ENCODE data around the gene BTAF1.

The BTAF1 gene

DNA sequence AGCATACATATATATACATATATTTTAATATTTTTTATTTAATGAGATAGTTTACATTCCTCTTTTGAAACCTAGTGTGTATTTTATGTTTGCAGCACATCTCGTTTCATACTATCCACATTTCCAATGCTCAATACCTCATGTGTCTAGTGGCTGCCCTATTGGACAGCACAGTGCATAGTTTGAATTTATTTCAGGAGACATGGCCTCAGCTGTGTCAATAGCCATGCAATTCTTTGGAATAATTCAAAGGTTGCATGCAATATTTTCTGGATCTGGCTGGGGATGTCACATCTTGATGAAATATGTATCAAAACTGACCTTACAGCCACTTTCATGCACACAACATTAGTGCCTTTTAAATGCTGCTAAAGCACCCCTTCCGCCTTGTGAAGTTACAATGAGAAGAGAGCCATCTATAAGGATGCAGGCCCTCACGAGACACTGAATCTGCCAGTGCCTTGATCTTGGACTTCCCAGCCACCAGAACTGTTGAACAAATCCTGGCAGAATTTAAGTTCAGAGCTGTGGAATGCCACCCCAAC lies 27.3 kb upstream of the BTAF1 start:
- Mint-ChIP-seq H3K27me3 (peaks cover 10% of the 10 kb centered on the region), H3K4me3 (no peak overlapping the region), H3K9me3 (ENCODE audit: low read depth) (no peaks in the 10 kb centered on the region), H3K27ac (no peak overlapping the region), H3K36me3 (no peaks in the 10 kb centered on the region), H3K4me1 (ENCODE audit: low read depth) (peaks cover 4% of the 10 kb centered on the region)

DNA sequence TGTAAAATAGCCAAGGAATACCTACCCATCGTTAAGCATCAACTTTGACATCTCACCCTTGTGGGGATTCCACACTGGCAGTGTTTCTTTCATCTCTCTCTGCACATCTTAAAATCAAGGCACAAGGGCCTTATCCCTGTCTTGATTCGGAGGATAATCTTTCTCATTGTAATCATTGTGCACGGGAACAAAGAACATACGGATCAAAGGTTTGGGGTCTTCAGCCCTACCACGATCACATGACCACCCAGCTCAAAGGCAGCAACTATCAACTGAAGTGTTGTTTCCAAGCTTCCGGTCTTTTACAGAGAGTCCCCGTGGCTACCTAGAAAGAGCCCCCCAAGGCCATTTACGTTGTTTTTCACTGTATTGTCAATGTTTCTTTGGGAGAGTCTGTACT lies 26.1 kb upstream of the BTAF1 start:
- no peaks in the 10 kb centered on the region for H3K9me3 Mint-ChIP-seq (ENCODE audit: low read depth)
- H3K4me3 Mint-ChIP-seq, result no peak overlapping the region
- peaks cover 16% of the 10 kb centered on the region for H3K4me1 Mint-ChIP-seq (ENCODE audit: low read depth)
- peaks cover 9% of the 10 kb centered on the region for H3K27me3 Mint-ChIP-seq
- no peaks in the 10 kb centered on the region for H3K36me3 Mint-ChIP-seq
- no peak overlapping the region for H3K27ac Mint-ChIP-seq

DNA sequence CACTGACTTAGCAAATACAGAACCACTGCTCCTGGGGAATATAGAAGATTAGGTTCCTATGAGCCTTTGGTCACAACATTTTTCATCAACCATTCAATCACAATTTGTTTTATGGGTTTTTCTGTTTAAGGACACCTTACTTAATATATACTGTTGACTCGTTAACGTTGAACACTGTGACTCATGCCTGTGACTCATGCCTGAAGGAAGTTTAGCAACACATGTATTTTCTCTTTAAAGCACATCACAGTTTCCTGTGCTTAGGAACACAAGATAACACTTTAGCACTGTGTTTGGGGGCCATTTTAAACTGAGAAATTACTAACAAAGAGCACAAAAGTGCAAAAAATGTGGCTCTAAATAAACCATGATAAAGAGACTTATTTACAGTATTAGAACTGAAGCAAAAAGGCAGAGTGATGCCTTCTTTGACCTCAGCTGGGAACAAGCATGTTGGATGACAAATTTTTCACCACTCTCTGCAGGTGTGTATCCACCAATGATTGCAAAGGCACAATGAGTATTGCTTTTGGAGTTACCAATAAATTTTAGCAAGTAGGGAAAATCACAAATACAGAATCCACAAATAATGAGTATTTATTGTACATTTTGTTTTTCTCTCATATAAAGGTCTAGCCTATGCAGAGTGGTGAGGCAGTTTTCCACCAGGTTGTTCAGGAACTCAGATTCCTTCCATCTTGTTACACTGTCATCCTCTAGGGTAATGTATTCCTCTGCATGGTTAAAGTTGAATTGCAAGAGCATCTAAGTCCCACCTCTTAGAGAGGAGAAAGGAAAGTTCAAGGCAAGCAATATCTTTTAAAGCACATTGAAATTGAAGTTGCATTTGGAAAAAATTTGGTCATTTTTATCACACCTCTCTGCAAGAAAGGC lies 21.5 kb upstream of the BTAF1 start:
- peak overlapping the region; percentile 94 for H3K27ac Mint-ChIP-seq
- no peaks in the 10 kb centered on the region for H3K9me3 Mint-ChIP-seq (ENCODE audit: low read depth)
- H3K4me1 Mint-ChIP-seq (ENCODE audit: low read depth), result peaks cover 25% of the 10 kb centered on the region
- peaks cover 2% of the 10 kb centered on the region for H3K27me3 Mint-ChIP-seq
- no peaks in the 10 kb centered on the region for H3K36me3 Mint-ChIP-seq
- H3K4me3 Mint-ChIP-seq, result peak overlapping the region; percentile 1

DNA sequence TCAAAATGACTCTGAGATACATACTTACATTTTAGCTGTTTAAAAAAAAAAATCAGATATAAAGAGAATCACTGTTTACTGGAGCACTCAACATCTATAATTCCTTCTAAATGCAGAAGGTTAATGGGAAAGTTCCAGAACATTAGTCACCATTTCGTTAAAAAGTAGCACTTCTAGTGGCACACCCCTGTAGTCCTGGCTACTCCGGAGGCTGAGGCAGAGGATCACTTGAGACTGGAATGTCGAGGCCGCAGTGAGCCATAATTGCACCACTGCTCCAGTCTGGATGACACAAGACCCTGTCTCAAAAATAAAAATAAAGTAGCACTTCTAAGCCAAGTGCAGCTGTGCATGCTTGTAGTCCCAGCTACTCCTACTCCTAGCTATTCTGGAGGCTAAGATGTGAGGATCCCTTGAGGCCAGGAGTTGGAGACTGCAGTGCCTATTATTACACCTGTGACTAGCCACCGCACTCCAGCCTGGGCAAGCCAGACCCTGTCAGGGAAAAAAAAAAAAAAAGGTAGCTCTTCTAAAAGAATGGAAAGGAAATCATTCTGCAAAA lies 16.5 kb upstream of the BTAF1 start:
- peak overlapping the region; percentile 91 for H3K4me3 Mint-ChIP-seq
- peak overlapping the region; percentile 91 for H3K27ac Mint-ChIP-seq
- H3K27me3 Mint-ChIP-seq, result no peaks in the 10 kb centered on the region
- no peaks in the 10 kb centered on the region for H3K9me3 Mint-ChIP-seq (ENCODE audit: low read depth)
- no peaks in the 10 kb centered on the region for H3K36me3 Mint-ChIP-seq
- peaks cover 29% of the 10 kb centered on the region for H3K4me1 Mint-ChIP-seq (ENCODE audit: low read depth)

DNA sequence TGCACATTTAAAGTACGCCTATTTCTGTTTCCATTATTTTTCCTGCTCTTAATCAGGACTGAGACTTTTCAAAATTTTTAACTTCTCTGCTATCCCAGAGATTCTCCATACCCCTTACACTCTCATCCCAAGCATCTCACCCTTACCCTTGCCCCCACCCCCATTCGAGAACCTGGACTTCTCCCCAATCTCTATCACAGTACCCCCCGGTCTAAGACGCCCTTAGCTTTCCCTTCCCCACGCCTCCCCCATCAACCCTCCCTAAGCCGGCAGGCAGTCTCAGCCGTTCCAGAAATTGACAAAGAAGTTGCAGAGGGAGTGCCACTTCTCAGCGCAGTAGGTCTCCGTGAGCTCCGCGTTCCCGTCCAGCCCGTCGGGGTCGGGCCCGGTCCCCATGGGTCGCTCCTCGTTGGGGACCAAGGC lies 15.6 kb upstream of the BTAF1 start:
- peak overlapping the region; percentile 91 for H3K4me3 Mint-ChIP-seq
- peak overlapping the region; percentile 91 for H3K27ac Mint-ChIP-seq
- peaks cover 25% of the 10 kb centered on the region for H3K4me1 Mint-ChIP-seq (ENCODE audit: low read depth)
- no peaks in the 10 kb centered on the region for H3K9me3 Mint-ChIP-seq (ENCODE audit: low read depth)
- no peaks in the 10 kb centered on the region for H3K36me3 Mint-ChIP-seq
- H3K27me3 Mint-ChIP-seq, result peaks cover 2% of the 10 kb centered on the region

DNA sequence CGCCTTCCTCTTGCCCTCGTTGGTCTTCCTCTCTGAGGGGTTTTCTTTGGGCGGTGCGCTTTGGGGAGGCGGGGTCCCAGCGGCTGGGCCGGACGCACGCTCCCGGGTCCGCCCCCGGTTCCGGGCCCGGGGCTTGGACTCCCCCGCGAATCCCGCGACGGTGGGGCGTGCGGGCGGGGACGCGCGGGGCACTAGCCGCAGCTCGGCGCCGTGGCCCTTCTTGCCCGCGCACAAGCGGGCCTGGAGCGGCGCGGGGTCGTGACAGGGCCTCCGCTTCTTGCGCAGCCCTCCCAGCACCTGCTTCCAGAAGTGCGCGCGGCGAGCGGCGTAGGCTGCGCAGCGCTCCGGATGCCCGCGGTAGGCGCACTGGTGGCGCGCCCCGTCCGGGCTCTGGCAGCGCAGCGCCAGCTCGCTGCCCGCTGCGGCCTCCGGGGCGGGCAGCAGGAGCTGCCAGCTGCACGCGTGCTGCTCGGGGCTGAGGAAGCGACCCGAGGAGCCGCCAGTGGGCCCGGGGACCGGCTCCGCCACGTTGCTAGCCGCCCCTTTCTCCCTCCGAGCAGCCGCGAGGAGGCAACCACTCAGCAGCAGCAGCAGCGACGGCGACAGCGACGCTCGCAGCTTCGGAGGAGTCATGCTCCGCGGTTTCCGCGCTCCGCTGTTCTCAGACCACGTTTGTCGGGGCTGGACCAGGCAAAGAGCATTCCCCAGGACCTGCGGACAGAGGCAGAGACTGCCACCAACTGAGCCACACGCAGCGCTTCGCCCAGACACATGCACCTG lies 15.0 kb upstream of the BTAF1 start:
- H3K4me1 Mint-ChIP-seq (ENCODE audit: low read depth), result peaks cover 25% of the 10 kb centered on the region
- peaks cover 2% of the 10 kb centered on the region for H3K27me3 Mint-ChIP-seq

DNA sequence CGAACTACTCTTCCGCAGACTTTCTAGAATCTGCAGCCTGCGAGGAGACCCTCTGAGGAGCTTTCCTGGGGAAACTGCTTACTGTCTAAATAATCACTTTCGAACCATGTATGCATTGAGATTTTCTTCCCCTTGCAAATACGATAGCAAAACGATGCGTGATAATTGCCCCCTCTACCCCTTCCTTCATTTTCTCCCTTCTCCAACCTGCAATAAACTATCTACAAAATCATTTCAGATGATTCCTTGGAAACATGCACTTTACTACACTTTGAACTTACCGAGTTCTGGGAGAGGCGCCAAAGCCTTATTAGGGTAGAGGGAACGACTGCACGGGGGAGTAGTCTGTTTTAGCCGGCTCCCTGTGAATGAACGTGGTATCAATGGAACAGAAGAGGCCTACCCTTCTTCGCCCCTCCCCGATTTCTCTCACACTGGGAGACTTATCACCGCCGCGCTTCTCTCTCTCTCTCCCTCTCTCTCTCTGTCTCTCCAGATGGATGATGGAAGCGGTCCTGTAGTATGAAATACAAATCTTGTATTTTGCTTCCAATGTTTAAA lies 14.4 kb upstream of the BTAF1 start, which contains the start of gene FGFBP3:
FGFBP3 (minus strand) TSS at position 370 of the 561 bp plus-strand sequence. CDS start 517 bp downstream, outside the sequence.
- Mint-ChIP-seq H3K27ac (peak within 1 kb of the TSS; percentile 95), H3K4me3 (peak within 1 kb of the TSS; percentile 93), H3K9me3 (ENCODE audit: low read depth) (no peaks in the 10 kb centered on the region), H3K4me1 (ENCODE audit: low read depth) (peaks cover 25% of the 10 kb centered on the region), H3K27me3 (peaks cover 2% of the 10 kb centered on the region), H3K36me3 (no peaks in the 10 kb centered on the region)

More for the DNA sequence above, 15.0 kb upstream of the BTAF1 start:
- Mint-ChIP-seq H3K27ac (peak overlapping the region; percentile 95), H3K36me3 (no peaks in the 10 kb centered on the region), H3K9me3 (ENCODE audit: low read depth) (no peaks in the 10 kb centered on the region), H3K4me3 (peak overlapping the region; percentile 93)

DNA sequence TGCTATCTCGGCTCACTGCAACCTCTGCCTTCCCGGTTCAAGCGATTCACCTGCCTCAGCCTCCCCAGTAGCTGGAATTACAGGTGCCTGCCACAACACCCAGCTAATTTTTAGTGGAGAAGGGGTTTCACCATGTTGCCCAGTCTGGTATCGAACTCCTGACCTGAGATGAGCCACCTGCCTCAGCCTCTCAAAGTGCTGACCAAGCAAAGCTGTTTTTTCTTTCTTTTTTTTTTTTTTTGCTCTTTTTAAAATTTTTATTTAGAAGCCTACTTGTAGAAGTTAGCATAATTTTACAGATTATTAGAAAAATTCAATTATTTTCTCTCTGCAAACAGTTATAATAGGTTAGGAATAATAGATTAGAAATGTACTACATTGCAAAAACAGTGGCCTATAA lies 13.1 kb upstream of the BTAF1 start:
- Mint-ChIP-seq H3K4me3 (no peak overlapping the region), H3K27ac (no peak overlapping the region), H3K27me3 (peaks cover 6% of the 10 kb centered on the region), H3K9me3 (ENCODE audit: low read depth) (no peaks in the 10 kb centered on the region), H3K4me1 (ENCODE audit: low read depth) (peaks cover 25% of the 10 kb centered on the region), H3K36me3 (no peaks in the 10 kb centered on the region)

DNA sequence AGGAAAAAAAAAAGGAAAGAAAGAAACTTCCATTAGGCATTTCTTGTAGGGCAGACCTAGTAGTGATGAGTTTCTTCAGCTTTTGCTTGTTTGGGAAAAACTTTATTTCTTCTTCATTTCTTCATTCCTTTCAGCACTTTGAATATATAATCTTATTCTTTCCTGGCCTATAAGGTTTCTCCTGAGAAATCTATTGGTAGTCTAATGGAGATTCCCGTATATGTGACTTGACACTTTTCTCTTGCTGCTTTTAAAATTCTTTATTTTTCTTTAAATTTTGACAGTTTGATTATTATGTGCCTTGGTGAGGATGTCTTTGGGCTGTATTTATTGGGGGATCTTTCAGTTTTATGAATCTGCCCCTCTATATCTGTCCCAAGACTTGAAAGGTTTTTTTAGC lies 3.9 kb upstream of the BTAF1 start:
- peaks cover 19% of the 10 kb centered on the region for H3K27me3 Mint-ChIP-seq
- no peak overlapping the region for H3K4me3 Mint-ChIP-seq
- peaks cover 18% of the 10 kb centered on the region for H3K4me1 Mint-ChIP-seq (ENCODE audit: low read depth)
- no peaks in the 10 kb centered on the region for H3K9me3 Mint-ChIP-seq (ENCODE audit: low read depth)
- H3K27ac Mint-ChIP-seq, result no peak overlapping the region
- peaks cover 2% of the 10 kb centered on the region for H3K36me3 Mint-ChIP-seq

DNA sequence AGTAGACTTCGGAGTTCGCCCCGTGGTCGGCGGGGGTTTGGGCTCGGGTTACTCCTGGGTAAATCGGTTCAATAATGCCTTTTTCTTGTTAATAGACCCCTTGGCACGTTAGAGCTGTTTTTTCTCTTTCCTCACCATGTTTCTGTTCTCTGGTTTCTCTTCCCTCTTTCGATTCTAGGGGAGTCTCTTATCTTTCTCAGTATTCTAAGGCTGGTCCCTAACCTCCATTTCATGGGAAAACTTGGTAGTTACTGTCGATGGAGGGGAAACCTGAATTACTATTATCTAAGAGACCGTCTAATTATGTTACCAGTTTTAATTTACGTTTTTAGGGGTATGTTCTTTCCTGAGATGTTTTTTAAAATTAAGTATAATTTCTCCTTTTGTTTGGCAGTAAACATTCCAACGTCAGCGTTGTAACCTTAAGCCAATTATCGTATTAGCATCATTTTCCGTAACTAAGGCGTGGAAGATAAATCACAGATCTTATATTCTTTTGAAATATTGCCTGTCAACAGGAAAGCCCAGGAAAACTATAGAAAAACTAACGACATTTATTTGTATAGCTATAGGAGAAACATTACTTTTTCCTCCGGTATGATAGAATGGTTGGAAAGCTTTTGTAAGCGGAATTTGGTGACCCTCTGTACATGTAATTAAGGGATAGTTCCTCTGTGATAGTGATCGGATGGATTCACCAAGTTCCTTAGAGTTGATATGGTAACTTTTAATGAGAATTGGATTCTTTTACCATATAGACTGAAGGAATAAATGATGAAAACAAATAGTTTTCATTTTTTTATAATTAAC lies 847 bp downstream of the BTAF1 start:
- Mint-ChIP-seq H3K27me3 (no peaks in the 10 kb centered on the region), H3K27ac (peak overlapping the region; percentile 96), H3K4me1 (ENCODE audit: low read depth) (peaks cover 60% of the 10 kb centered on the region), H3K9me3 (ENCODE audit: low read depth) (no peaks in the 10 kb centered on the region), H3K36me3 (peaks cover 6% of the 10 kb centered on the region), H3K4me3 (peak overlapping the region; percentile 97)

DNA sequence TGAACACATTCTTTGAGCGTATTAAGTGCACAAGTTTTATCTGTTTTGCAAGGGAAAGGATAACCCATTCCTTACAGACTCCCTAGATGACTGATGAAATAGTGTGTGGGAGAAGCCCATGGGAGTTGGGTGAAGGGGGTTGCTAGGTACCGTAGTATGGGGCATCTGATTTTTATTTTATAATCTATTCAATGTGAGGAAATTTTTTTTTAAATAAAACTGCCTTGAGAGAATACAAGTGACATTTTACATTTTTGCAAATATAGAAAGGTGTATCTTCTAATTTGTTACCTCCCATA lies 1.4 kb downstream of the BTAF1 start:
- peaks cover 6% of the 10 kb centered on the region for H3K36me3 Mint-ChIP-seq
- no peaks in the 10 kb centered on the region for H3K27me3 Mint-ChIP-seq
- no peaks in the 10 kb centered on the region for H3K9me3 Mint-ChIP-seq (ENCODE audit: low read depth)
- peak overlapping the region; percentile 97 for H3K4me3 Mint-ChIP-seq
- H3K27ac Mint-ChIP-seq, result peak overlapping the region; percentile 96
- peaks cover 61% of the 10 kb centered on the region for H3K4me1 Mint-ChIP-seq (ENCODE audit: low read depth)

DNA sequence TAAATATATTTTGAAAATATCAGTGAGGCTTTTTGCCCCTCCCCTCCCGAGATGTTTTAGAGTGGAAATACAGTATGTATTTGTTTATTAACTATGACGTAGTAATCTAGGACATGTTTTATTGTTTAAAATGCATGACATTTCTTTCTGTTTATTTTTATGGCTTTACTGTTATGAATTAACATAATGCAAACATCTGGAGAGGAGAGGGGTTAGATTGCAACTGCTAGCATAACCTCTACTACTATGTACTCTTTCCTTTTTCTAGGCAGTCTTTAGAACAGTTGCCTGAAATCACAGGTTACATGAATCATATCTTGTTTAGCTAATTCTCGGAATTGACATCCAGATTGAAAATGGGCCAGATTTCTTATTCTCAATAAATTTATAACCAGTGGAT lies 7.4 kb downstream of the BTAF1 start:
- Mint-ChIP-seq H3K27me3 (no peaks in the 10 kb centered on the region), H3K4me3 (no peak overlapping the region), H3K27ac (no peak overlapping the region), H3K9me3 (ENCODE audit: low read depth) (no peaks in the 10 kb centered on the region), H3K4me1 (ENCODE audit: low read depth) (peaks cover 78% of the 10 kb centered on the region), H3K36me3 (peaks cover 21% of the 10 kb centered on the region)

DNA sequence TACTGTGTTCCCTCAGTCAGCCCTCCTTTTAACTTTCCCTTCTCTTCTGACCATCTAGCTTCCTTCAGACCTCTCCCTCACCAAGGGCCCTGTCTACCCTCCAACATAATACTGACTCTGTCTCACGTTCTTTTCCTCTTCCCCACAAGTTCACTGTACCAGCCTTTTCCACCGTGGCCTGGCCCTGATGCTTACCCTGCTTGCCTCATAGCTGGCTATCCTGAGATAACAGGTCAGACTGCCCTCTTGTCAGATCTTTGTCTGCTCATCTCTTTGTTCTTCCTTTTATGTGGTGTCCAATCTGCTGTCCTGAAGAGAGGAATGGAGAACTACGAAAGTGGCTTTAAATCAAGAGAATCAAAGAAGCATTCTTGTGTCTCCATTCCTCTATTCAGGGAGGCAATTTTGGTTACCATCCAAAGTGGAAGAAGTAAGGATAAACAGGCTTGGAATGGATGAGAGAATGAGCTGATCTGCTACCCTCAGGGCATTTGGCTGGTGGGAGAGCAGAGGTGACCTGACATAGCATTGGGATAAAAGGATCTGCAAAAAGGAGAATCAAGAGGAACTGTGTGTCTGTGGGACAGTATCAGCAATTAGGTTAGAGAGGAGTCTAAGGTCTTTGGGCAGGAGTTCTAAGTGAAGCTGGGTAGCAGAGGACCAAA lies 8.1 kb downstream of the BTAF1 start:
- H3K4me1 Mint-ChIP-seq (ENCODE audit: low read depth), result peaks cover 77% of the 10 kb centered on the region

More for the DNA sequence above, 8.1 kb downstream of the BTAF1 start:
- H3K4me3 Mint-ChIP-seq, result peak overlapping the region; percentile 5
- peak overlapping the region; percentile 4 for H3K27ac Mint-ChIP-seq
- no peaks in the 10 kb centered on the region for H3K27me3 Mint-ChIP-seq
- H3K36me3 Mint-ChIP-seq, result peaks cover 24% of the 10 kb centered on the region
- no peaks in the 10 kb centered on the region for H3K9me3 Mint-ChIP-seq (ENCODE audit: low read depth)

All from activated naive CD8-positive, alpha-beta T cell (primary cell).